A549 (cell line): ENCODE measurements around the gene CRB2.

Experiments used
- MAZ ChIP-seq: fragments of 150-350 bp; IDR thresholded peaks from 2 replicates; pipeline ENCODE4 v1.6.1; 2014; ENCODE audit warnings: antibody characterized with exemption, low read depth, low read length, borderline replicate concordance
- ZNF302 ChIP-seq: fragments of 250-450 bp; sonication (Bioruptor Pico); IDR thresholded peaks from 2 replicates; pipeline ENCODE4 v1.9.0; 2021; ENCODE audit warnings: inconsistent platforms, mild to moderate bottlenecking, moderate library complexity

DNA sequence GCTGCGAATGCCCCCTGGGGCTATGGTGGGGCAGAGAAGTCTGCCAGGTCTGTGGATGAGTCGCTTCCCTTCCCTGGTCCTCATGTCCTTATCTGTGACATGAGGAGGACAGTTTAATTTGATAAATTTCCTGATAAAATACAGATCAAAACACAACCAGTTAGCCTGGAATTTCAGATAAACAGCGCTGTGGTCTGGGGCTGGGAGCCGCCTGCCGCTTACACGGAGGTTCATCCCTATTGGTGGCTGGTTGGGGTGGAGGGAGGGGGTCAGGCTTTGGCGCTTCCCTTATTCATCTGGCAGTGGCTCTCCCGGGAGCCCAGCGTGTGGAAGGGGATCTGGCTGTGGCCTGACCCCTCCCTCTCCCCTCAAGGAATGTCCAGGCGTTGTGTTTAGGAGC lies 17.9 kb downstream of the CRB2 start:
- no peak for TF ChIP-seq ZNF302 (CRISPR knock-in tag)
- no peak for TF ChIP-seq MAZ
